GM19240 (cell line): Measurements from ENCODE around the gene FGFR4.
"Not testable (repeated sequence)": the region's sequence is repeated elsewhere in the genome, so short reads cannot be mapped to it uniquely, and the experiment has no call there.

Experiments used
- DNase-seq: peaks from one replicate; pipeline ENCODE4 v3.0.0; 2011; ENCODE audit warnings: low spot score; ENCODE audit not compliant: insufficient read length

FGFR4 gene

DNA sequence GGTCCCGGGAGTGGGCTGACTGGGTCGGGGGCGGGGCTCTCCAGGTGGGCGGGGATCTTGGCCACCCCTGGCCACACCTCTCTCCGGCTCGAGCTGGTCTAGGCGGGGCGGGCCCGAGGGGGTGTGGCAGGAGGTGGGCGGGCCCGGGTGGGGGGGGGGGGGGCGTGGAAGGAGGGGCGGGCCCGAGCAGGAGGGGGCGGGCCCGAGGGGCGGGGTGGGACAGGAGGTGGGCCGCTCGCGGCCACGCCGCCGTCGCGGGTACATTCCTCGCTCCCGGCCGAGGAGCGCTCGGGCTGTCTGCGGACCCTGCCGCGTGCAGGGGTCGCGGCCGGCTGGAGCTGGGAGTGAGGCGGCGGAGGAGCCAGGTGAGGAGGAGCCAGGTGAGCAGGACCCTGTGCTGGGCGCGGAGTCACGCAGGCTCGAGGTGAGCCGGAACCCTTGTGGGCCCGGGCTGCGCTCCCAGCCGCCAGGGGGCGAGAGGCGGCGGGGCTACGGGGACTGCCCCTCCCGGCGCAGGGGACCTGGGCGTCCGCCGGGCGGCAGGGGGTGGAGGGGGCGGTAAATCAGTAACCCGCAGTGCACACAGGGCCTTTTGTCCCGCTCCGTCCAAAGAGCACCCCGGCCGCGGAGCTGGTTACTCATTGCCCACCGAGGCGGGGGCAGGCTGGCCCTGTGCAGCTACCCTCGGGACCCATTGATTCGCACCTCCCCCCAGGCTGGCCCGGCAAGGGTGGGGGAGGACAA lies at the start of gene FGFR4:
FGFR4 (plus strand) TSS at position 262 of the 744 bp plus-strand sequence. CDS start 2,688 bp downstream, outside the sequence.
- DNase-seq, result peak; percentile 74

- no peak for DNase-seq
These were observed 49.8 kb upstream of the FGFR4 start for GRCh38 chr5:177036921-177037320.

DNA sequence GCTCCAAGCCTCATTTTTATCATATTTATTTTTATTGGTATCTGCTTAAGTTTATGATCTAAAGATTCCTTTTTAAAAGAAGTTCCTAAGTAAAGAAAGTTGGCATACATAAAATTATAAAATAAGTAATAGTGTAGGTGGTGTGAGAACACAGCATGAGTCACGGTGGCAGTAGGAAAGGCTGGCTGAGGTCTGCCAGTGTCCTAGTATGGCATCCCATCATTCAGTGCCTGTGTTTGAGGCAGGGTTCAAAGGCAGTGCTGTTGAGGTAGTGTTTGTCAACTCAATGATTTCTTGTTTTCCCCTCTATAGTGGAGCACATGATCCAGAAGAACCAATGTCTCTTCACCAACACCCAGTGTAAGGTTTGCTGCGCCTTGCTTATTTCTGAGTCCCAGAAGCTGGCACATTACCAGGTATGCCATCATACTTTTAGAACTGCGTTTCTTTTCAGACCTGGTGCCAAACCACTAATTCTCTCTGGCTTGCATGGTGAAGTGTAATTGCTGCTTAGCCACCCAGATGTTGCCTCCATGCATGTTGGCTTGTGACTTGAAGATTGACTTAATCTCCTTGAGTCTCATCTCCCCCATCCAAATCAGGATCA lies 45.8 kb upstream of the FGFR4 start:
- DNase-seq, result no peak

DNA sequence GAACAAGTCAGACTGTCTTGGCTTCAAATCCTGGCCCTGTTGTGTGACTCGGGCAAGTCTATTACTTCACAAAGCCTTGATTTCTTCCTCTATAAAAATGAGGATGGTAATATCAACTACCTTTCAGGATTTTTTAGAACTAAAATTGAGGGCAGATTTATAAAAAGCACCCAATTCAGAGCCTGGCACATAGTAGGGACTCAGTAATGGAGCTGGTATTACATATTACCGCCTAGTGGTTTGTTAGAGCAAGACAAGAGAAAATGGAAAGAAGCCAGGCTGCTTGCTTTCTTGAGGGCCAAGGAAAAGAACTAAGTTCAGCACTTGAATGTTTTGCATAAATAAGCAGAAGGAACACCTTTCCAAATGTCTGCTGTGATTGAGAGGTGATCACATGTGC lies 44.8 kb upstream of the FGFR4 start:
- no peak for DNase-seq

GRCh38 chr5:177043114-177043513 lies 43.6 kb upstream of the FGFR4 start:
- no peak for DNase-seq

- DNase-seq, result no peak
These were observed 42.8 kb upstream of the FGFR4 start for GRCh38 chr5:177043958-177044357.

DNA sequence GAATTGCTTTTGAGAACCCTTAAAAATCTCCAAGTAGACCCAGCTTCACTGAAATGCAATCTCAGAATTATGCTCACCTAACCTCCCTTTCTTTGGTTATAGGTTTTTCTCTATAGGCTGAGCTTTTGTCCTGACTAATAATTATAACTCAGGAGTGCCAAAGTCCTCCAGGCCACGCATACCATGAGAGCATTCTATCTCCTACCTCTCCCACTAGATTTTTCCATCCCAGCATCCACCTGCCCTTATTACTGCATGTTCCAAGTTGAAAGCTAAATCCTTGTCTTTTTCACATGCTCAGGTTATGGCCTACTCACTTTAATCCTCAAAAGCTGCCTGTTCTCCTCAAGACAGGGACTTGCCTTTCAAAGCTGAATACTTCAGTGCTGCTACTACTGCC lies 42.1 kb upstream of the FGFR4 start:
- DNase-seq, result no peak

- DNase-seq, result no peak
These were observed 41.1 kb upstream of the FGFR4 start for GRCh38 chr5:177045631-177046030.

DNA sequence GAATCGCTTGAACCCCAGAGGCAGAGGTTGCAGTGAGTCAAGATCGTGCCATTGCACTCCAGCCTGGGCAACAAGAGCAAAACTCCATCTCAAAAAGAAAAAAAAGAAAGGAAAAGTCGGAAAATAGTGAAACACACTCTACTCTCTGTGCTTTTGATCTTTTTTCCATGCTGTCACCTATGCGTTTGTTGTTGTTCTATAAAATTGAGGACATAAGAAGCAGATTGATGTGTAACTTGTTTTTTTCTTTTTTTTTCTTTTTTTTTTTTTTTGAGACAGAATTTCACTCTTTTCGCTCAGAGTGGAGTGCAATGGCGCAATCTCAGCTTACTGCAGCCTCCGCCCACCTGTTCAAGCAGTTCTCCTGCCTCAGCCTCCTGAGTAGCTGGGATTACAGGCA lies 38.2 kb upstream of the FGFR4 start:
- not testable (repeated sequence) for DNase-seq

DNA sequence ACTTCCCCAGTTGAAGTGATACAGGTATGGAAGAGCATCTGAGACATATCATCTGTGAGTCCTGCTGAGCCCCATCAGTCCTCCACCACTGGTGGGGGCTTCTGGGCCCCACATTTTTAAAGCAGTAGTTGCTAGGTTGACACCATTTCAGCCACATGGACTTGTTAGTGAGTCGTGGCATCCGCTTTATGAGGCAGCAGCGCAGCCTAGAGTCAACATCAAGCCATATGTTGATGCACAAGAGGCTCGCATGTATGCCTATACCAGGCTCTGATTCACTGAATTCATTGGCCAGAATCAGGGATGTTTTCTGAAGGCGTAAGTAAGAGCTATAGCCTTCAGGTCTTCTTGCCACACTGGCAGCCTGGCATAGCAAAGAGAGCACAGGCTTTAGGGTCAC lies 37.4 kb upstream of the FGFR4 start:
- no peak for DNase-seq

DNA sequence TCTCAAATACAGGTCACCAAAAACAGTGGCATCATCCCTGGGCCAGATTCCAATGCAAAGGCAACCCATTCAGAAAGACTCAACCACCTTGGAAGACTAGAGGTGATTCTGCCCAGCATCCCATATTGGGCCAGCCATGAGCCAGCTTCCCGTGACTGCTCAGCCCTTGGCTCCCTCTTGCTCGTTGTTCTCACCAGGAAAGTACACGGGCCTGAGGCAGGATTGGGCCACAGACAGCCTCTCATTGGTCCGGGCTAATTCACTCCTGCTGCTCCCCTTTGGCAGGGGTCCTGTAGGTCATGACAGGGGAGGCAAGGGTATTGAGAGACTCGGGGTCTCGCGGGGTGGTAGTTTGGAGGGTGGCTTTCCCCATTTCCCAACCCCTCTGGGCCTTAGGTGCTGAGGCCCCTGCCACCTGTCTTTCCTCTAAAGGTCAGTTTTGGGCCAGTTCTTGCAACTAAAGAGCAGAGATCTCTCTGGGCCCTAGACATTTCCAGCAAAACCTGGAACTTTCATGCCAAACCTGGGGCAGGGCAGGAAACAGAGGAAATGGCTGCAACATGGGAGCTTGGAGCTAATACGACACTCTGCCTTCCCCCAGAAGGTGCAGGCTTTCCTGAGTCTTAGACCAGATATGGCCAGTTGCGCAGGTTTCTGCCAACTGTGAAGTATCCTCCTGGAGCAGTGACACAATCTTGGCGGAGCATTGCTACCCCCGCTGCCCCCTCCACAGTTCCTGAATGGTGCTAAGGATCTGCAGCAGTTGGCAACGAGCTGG lies 22.0 kb upstream of the FGFR4 start:
- DNase-seq, result no peak

DNA sequence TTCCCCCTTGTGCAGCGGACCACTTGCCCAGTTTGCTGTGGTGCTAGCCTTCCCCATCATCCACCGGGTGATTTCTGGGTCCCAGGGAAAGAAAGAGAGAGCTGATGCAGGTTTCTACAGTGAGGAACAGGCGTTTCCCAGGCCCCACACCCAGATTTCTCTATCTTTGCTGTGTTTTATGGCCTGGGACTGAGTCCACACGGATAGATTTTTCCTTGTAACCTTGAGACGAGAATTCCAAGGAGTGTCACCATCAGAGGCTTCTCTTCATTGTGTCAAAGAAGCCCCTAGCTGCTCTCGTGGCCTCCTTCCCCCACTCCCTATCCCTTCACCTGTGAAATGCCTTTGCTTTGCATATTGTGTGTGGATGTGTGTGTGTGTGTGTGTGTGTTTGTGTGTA lies 21.2 kb upstream of the FGFR4 start:
- DNase-seq, result no peak

DNA sequence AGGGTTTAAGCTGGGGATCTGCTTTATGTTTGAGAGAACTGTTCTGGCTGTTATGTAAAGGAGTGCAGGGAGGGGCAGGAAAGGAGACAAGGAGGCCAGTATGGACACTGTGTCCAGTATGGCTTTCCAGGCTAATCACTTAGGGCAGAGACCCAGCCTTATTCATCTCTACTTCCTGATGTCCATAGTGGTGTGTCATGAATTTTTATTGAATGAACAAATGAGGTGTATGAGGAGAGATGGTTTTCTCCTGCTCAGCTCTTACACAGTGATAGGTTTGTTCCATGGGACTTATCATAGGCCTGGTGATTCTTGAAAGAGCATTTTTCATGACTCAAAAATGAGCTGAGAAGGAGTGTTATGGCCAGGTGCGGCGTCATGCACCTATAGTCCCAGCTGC lies 20.5 kb upstream of the FGFR4 start:
- DNase-seq, result no peak

DNA sequence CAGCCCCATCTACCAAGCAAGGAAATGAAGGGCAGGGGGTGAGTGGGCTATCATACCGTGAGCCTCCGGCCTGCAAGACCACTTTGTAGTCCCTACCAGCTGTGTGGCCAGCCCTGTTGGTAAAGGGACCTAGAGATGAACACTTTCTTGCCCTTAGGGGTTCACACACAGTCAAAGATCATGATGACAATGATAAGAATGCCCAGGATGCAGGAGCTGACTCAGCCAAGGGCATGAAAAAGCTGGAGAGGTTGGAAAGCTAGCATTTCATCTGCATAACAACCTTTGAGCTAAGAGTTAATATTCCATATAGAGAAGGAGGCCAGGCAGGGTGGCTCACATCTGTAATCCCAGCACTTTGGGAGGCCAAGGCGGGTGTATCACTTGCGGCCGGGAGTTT lies 19.2 kb upstream of the FGFR4 start:
- DNase-seq, result no peak

- DNase-seq, result no peak
These were observed 16.1 kb upstream of the FGFR4 start for GRCh38 chr5:177070536-177071191.

GRCh38 chr5:177071666-177072385 lies 14.9 kb upstream of the FGFR4 start:
- DNase-seq, result no peak

GRCh38 chr5:177077335-177077734 lies 9.4 kb upstream of the FGFR4 start:
- no peak for DNase-seq

GRCh38 chr5:177079606-177080005 lies 7.1 kb upstream of the FGFR4 start:
- no peak for DNase-seq

- DNase-seq, result no peak
These were observed 6.5 kb upstream of the FGFR4 start for GRCh38 chr5:177080265-177080664.

GRCh38 chr5:177081859-177082258 lies 4.9 kb upstream of the FGFR4 start:
- DNase-seq, result no peak

DNA sequence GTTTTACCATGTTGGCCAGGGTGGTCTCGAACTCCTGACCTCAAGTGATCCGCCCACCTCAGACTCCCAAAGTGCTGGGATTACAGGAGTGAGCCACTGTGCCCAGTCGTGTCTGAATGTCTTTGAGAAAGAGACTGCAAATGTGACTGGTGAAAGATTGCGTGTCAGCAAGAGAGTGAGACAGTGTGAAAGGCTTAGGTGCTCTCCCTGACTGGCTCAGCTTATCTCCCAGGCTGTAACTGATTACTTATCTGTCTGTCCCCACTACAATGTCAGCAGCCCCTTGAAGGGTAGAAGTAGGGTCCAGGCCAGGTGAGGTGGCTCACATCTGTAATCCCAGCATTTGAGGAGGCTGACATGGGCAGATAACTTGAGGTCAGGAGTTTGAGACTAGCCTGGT lies 3.4 kb upstream of the FGFR4 start:
- DNase-seq, result no peak
